Glutamatergic neuron (in vitro differentiated cells): ENCODE results near the gene CYLD. TPM values are rescaled to one million over a fixed set of nuclear protein-coding genes. Genes with fewer than 3 reads are reported as not detected.

Experiments
- DNase-seq: peaks from one replicate; pipeline ENCODE4 v3.0.0; 2022
- H3K27ac Mint-ChIP-seq: one replicate; pipeline ENCODE4 v1.8.0; 2020; ENCODE audit warnings: mild to moderate bottlenecking, mixed read lengths, inconsistent platforms; ENCODE audit not compliant: unreplicated experiment
- H3K27me3 Mint-ChIP-seq: one replicate; pipeline ENCODE4 v1.8.0; 2020; ENCODE audit warnings: mild to moderate bottlenecking, moderate library complexity, mixed read lengths, inconsistent platforms; ENCODE audit not compliant: unreplicated experiment
- H3K36me3 Mint-ChIP-seq: one replicate; pipeline ENCODE4 v1.8.0; 2020; ENCODE audit warnings: mild to moderate bottlenecking, mixed read lengths, inconsistent platforms; ENCODE audit not compliant: unreplicated experiment
- H3K4me1 Mint-ChIP-seq: one replicate; pipeline ENCODE4 v1.8.0; 2020; ENCODE audit warnings: mild to moderate bottlenecking, low read depth, mixed read lengths, inconsistent platforms; ENCODE audit not compliant: unreplicated experiment
- H3K4me3 Mint-ChIP-seq: one replicate; pipeline ENCODE4 v1.8.0; 2020; ENCODE audit warnings: mild to moderate bottlenecking, mixed read lengths, inconsistent platforms; ENCODE audit not compliant: unreplicated experiment
- H3K9me3 Mint-ChIP-seq: one replicate; pipeline ENCODE4 v1.8.0; 2020; ENCODE audit warnings: mild to moderate bottlenecking, moderate library complexity, mixed read lengths, inconsistent platforms; ENCODE audit not compliant: unreplicated experiment
- CTCF ChIP-seq: fragments of 200-600 bp; sonication (generic); IDR thresholded peaks from one replicate; pipeline ENCODE4 v1.5.0; 2021; ENCODE audit not compliant: partially characterized antibody, unreplicated experiment
- total RNA-seq: library from RNA; stranded (reverse); fragmentation: NEBNext Ultra II Directional; extraction: Animal tissue kit (Norgen Biotek cat#: 25700); gene quantifications from one replicate; pipeline ENCODE4 v1.2.1, GENCODE V29; 2021; ENCODE audit not compliant: unreplicated experiment

CYLD gene
- total RNA-seq, 1 donor from 2014 or later: 39.5 TPM

GRCh38 chr16:50802000-50802399 is 60.1 kb downstream of the CYLD start:
- Mint-ChIP-seq H3K9me3 (peaks cover 1% of the 10 kb centered on the region), H3K4me3 (no peak overlapping the region), H3K27ac (no peak overlapping the region), H3K4me1 (peaks cover 9% of the 10 kb centered on the region), H3K36me3 (no peaks in the 10 kb centered on the region), H3K27me3 (no peaks in the 10 kb centered on the region)
- DNase-seq: no peak
- TF ChIP-seq CTCF: no peak

GRCh38 chr16:50802961-50803360 is 61.1 kb downstream of the CYLD start:
- Mint-ChIP-seq H3K36me3 (no peaks in the 10 kb centered on the region), H3K4me3 (no peak overlapping the region), H3K9me3 (peaks cover 1% of the 10 kb centered on the region), H3K27me3 (no peaks in the 10 kb centered on the region), H3K4me1 (peaks cover 9% of the 10 kb centered on the region), H3K27ac (no peak overlapping the region)
- no peak for TF ChIP-seq CTCF
- DNase-seq: no peak

- Mint-ChIP-seq H3K9me3 (peaks cover 3% of the 10 kb centered on the region), H3K36me3 (no peaks in the 10 kb centered on the region)
Measured at GRCh38 chr16:50804290-50804907, 62.5 kb downstream of the CYLD start.

GRCh38 chr16:50806099-50807062 is 64.5 kb downstream of the CYLD start:
- no peaks in the 10 kb centered on the region for H3K27me3 Mint-ChIP-seq
- H3K9me3 Mint-ChIP-seq: peaks cover 3% of the 10 kb centered on the region
- no peaks in the 10 kb centered on the region for H3K4me1 Mint-ChIP-seq
- peak overlapping the region; percentile 79 for H3K4me3 Mint-ChIP-seq
- peak; percentile 87 for DNase-seq
- peak overlapping the region; percentile 86 for H3K27ac Mint-ChIP-seq
- no peaks in the 10 kb centered on the region for H3K36me3 Mint-ChIP-seq
- TF ChIP-seq CTCF: peak; percentile 95

More at GRCh38 chr16:50804290-50804907, 62.5 kb downstream of the CYLD start:
- H3K4me1 Mint-ChIP-seq: peaks cover 9% of the 10 kb centered on the region
- no peak overlapping the region for H3K4me3 Mint-ChIP-seq
- DNase-seq: no peak
- TF ChIP-seq CTCF: no peak
- no peak overlapping the region for H3K27ac Mint-ChIP-seq
- H3K27me3 Mint-ChIP-seq: no peaks in the 10 kb centered on the region

- no peak for DNase-seq
- TF ChIP-seq CTCF: no peak
- H3K36me3 Mint-ChIP-seq: no peaks in the 10 kb centered on the region
- H3K27ac Mint-ChIP-seq: no peak overlapping the region
- H3K4me3 Mint-ChIP-seq: no peak overlapping the region
- H3K27me3 Mint-ChIP-seq: peaks cover 3% of the 10 kb centered on the region
- peaks cover 3% of the 10 kb centered on the region for H3K9me3 Mint-ChIP-seq
- peaks cover under 1% of the 10 kb centered on the region for H3K4me1 Mint-ChIP-seq
Measured at GRCh38 chr16:50808929-50809538, 67.1 kb downstream of the CYLD start.
